ENCODE measurements around the gene MACF1. TPM values are rescaled to one million over a fixed set of nuclear protein-coding genes. Genes with fewer than 3 reads are reported as not detected.

MACF1 gene
- total RNA-seq, 3 donors from 2014 or later: 279 to 350 (median 325) TPM

- peak overlapping the region; percentile 81 to 84 for H3K27ac ChIP-seq
- H3K36me3 ChIP-seq: no peaks in the 10 kb centered on the region
- DNase-seq (ENCODE audit: low spot score in 2 of 2): no peak
- H3K9me3 ChIP-seq: no peaks in the 10 kb centered on the region
- intact Hi-C loops (cut with DNase I; ENCODE audit: low total_unique reads): no loop called here
- H3K4me3 ChIP-seq: peak overlapping the region in 2 of 3 donors; percentile 42 to 58
- peaks cover 0 to 10% of the 10 kb centered on the region in 2 donors for H3K4me1 ChIP-seq
- no peak for TF ChIP-seq POLR2A (IDR thresholded peaks at IDR 0.05)
- no peak for TF ChIP-seq CTCF (IDR thresholded peaks at IDR 0.05)
- no peak for TF ChIP-seq POLR2AphosphoS5 (IDR thresholded peaks at IDR 0.05)
- H3K27me3 ChIP-seq: no peaks in the 10 kb centered on the region
Measured at GRCh38 chr1:39269349-39269748, 64.9 kb downstream of the MACF1 start.

GRCh38 chr1:39269791-39270342 lies 65.4 kb downstream of the MACF1 start:
- intact Hi-C loops (cut with DNase I; ENCODE audit: low total_unique reads): loop anchor here (5.0 kb wide), 1 partner anchor 168 kb away; no protein-coding TSS in a partner anchor
- no peaks in the 10 kb centered on the region for H3K9me3 ChIP-seq
- no peaks in the 10 kb centered on the region for H3K27me3 ChIP-seq
- DNase-seq (ENCODE audit: low spot score in 2 of 2): no peak
- TF ChIP-seq CTCF (IDR thresholded peaks at IDR 0.05) (no peak), POLR2A (IDR thresholded peaks at IDR 0.05) (no peak), POLR2AphosphoS5 (IDR thresholded peaks at IDR 0.05) (peak in 1 of 3 donors; percentile 21)
- peak overlapping the region in 2 of 3 donors; percentile 42 to 58 for H3K4me3 ChIP-seq
- no peaks in the 10 kb centered on the region for H3K36me3 ChIP-seq
- H3K4me1 ChIP-seq: peaks cover 0 to 10% of the 10 kb centered on the region in 2 donors
- peak overlapping the region; percentile 81 to 84 for H3K27ac ChIP-seq

- Histone ChIP-seq H3K9me3 (no peaks in the 10 kb centered on the region), H3K36me3 (no peaks in the 10 kb centered on the region), H3K27ac (peak overlapping the region; percentile 81 to 84), H3K27me3 (no peaks in the 10 kb centered on the region), H3K4me1 (peaks cover 0 to 10% of the 10 kb centered on the region in 2 donors), H3K4me3 (peak overlapping the region in 1 of 3 donors; percentile 58)
- TF ChIP-seq CTCF (IDR thresholded peaks at IDR 0.05) (no peak), POLR2A (IDR thresholded peaks at IDR 0.05) (no peak), POLR2AphosphoS5 (IDR thresholded peaks at IDR 0.05) (no peak)
- intact Hi-C loops (cut with DNase I; ENCODE audit: low total_unique reads): loop anchor here (5.0 kb wide), 1 partner anchor 168 kb away; no protein-coding TSS in a partner anchor
- DNase-seq (ENCODE audit: low spot score in 2 of 2): no peak
Measured at GRCh38 chr1:39270368-39270767, 65.9 kb downstream of the MACF1 start.

- TF ChIP-seq CTCF (IDR thresholded peaks at IDR 0.05) (no peak), POLR2A (IDR thresholded peaks at IDR 0.05) (no peak), POLR2AphosphoS5 (IDR thresholded peaks at IDR 0.05) (no peak)
- H3K27me3 ChIP-seq: no peaks in the 10 kb centered on the region
- peak overlapping the region in 1 of 3 donors; percentile 1 for H3K4me3 ChIP-seq
- peak overlapping the region; percentile 33 to 41 for H3K27ac ChIP-seq
- no peaks in the 10 kb centered on the region for H3K36me3 ChIP-seq
- intact Hi-C loops (cut with DNase I; ENCODE audit: low total_unique reads): loop anchor here (5.0 kb wide), 1 partner anchor 170 kb away; no protein-coding TSS in a partner anchor
- no peak for DNase-seq (ENCODE audit: low spot score in 2 of 2)
- peaks cover 0 to 10% of the 10 kb centered on the region in 2 donors for H3K4me1 ChIP-seq
- H3K9me3 ChIP-seq: no peaks in the 10 kb centered on the region
Measured at GRCh38 chr1:39272027-39272797, 67.7 kb downstream of the MACF1 start.

Data from breast epithelium (tissue), 4 donors.